HEK293 (cell line): ENCODE measurements around the gene EXOC3.

ENCODE experiments used
- CTCF ChIA-PET: fragments of 350-600 bp; formaldehyde crosslinking; extraction: SDS; loops from one replicate; lab custom pipeline; 2021; ENCODE audit warnings: antibody characterized with exemption; lab: Yijun Ruan, JAX
- POLR2A ChIA-PET: fragments of 300-600 bp; formaldehyde crosslinking; extraction: SDS; loops from one replicate; lab custom pipeline; 2020; ENCODE audit warnings: antibody characterized with exemption, inconsistent platforms; lab: Yijun Ruan, JAX
- H3K27ac ChIP-seq: fragments of 200-500 bp; sonication (Bioruptor generic); 2 replicates; pipeline ENCODE4 v1.5.1; 2014; ENCODE audit warnings: low read depth, low read length, control low read depth, inconsistent platforms; ENCODE audit errors: extremely low read depth
- H3K36me3 ChIP-seq, 2 experiments: fragments of 200-500 bp in 1 of 2; sonication (Bioruptor generic) in 1 of 2; 1 replicate in 1 of 2; 2 replicates in 1 of 2; pipeline ENCODE4 v1.5.1; 2014 to 2017; ENCODE audit warnings: inconsistent platforms in 2 of 2, low read length in 2 of 2; ENCODE audit not compliant: control insufficient read depth in 2 of 2, insufficient read depth in 1 of 2
- H3K4me1 ChIP-seq: fragments of 200-500 bp; sonication (Bioruptor generic); 2 replicates; pipeline ENCODE4 v1.5.1; 2014; ENCODE audit warnings: mild to moderate bottlenecking, low read length, inconsistent platforms; ENCODE audit not compliant: control insufficient read depth, insufficient read depth
- H3K4me3 ChIP-seq: 2 replicates; pipeline ENCODE4 v1.5.1; 2011; ENCODE audit warnings: low read depth, mild to moderate bottlenecking, control low read depth, low read length, moderate library complexity
- H3K9me3 ChIP-seq: fragments of 200-500 bp; sonication (Bioruptor generic); 2 replicates; pipeline ENCODE4 v1.5.1; 2014; ENCODE audit warnings: low read depth, low read length, inconsistent platforms; ENCODE audit not compliant: control insufficient read depth, insufficient read depth
- BCL11A ChIP-seq: fragments of 450-650 bp; formaldehyde crosslinking; IDR thresholded peaks from 2 replicates; pipeline ENCODE4 v1.5.1; 2016; ENCODE audit warnings: low read depth, missing biosample characterization, missing genetic modification characterization
- BCL11B ChIP-seq: fragments of 450-650 bp; formaldehyde crosslinking; IDR thresholded peaks from 2 replicates; pipeline ENCODE4 v1.5.1; 2016; ENCODE audit warnings: low read depth, missing biosample characterization, missing genetic modification characterization
- GLI2 ChIP-seq: fragments of 450-650 bp; formaldehyde crosslinking; IDR thresholded peaks from 2 replicates; pipeline ENCODE4; 2017; ENCODE audit warnings: missing biosample characterization, missing genetic modification characterization, low read depth, borderline replicate concordance
- GLIS1 ChIP-seq: fragments of 450-650 bp; formaldehyde crosslinking; IDR thresholded peaks from 2 replicates; pipeline ENCODE4 v1.5.1; 2016; ENCODE audit warnings: missing biosample characterization, missing genetic modification characterization
- GLIS2 ChIP-seq: fragments of 450-650 bp; formaldehyde crosslinking; IDR thresholded peaks from 2 replicates; pipeline ENCODE4 v1.5.1; 2016; ENCODE audit warnings: missing biosample characterization, missing genetic modification characterization
- REST ChIP-seq: fragments of 450-650 bp; formaldehyde crosslinking; IDR thresholded peaks from 2 replicates; pipeline ENCODE4 v1.5.1; 2016; ENCODE audit warnings: missing biosample characterization, missing genetic modification characterization
- SP2 ChIP-seq: fragments of 450-650 bp; formaldehyde crosslinking; IDR thresholded peaks from 2 replicates; pipeline ENCODE4 v1.5.1; 2016; ENCODE audit warnings: missing biosample characterization, missing genetic modification characterization
- WT1 ChIP-seq: fragments of 450-650 bp; formaldehyde crosslinking; IDR thresholded peaks from 2 replicates; pipeline ENCODE4 v1.5.1; 2016; ENCODE audit warnings: missing biosample characterization, missing genetic modification characterization
- YY2 ChIP-seq: fragments of 450-650 bp; formaldehyde crosslinking; IDR thresholded peaks from 2 replicates; pipeline ENCODE4 v1.5.1; 2016; ENCODE audit warnings: missing biosample characterization, missing genetic modification characterization
- ZBTB48 ChIP-seq: fragments of 450-650 bp; formaldehyde crosslinking; IDR thresholded peaks from 2 replicates; pipeline ENCODE4 v1.5.1; 2016; ENCODE audit warnings: missing biosample characterization, missing genetic modification characterization
- ZNF148 ChIP-seq: fragments of 450-650 bp; formaldehyde crosslinking; IDR thresholded peaks from 2 replicates; pipeline ENCODE4 v1.5.0; 2017; ENCODE audit warnings: missing biosample characterization, missing genetic modification characterization, borderline replicate concordance
- ZNF2 ChIP-seq: fragments of 450-650 bp; formaldehyde crosslinking; IDR thresholded peaks from 2 replicates; pipeline ENCODE4 v1.5.1; 2016; ENCODE audit warnings: missing biosample characterization, missing genetic modification characterization
- ZNF214 ChIP-seq: fragments of 450-650 bp; formaldehyde crosslinking; IDR thresholded peaks from 2 replicates; pipeline ENCODE4 v1.5.1; 2017; ENCODE audit warnings: missing biosample characterization, mild to moderate bottlenecking, missing genetic modification characterization, borderline replicate concordance
- ZNF391 ChIP-seq: fragments of 450-650 bp; formaldehyde crosslinking; IDR thresholded peaks from 2 replicates; pipeline ENCODE4 v1.5.1; 2016; ENCODE audit warnings: low read depth, missing biosample characterization, missing genetic modification characterization, borderline replicate concordance
- ZNF530 ChIP-seq: fragments of 450-650 bp; formaldehyde crosslinking; IDR thresholded peaks from 2 replicates; pipeline ENCODE4 v1.5.1; 2016; ENCODE audit warnings: low read depth, missing biosample characterization, missing genetic modification characterization
- ZNF629 ChIP-seq: fragments of 450-650 bp; formaldehyde crosslinking; IDR thresholded peaks from 2 replicates; pipeline ENCODE4 v1.5.1; 2017; ENCODE audit warnings: missing biosample characterization, missing genetic modification characterization
- ZXDB ChIP-seq: fragments of 450-650 bp; formaldehyde crosslinking; IDR thresholded peaks from 2 replicates; pipeline ENCODE4 v1.5.1; 2016; ENCODE audit warnings: missing biosample characterization, missing genetic modification characterization
- TF ChIP-seq, protein P1 (sequence below): fragments of 450-650 bp; formaldehyde crosslinking; IDR thresholded peaks from 2 replicates; pipeline ENCODE4 v1.5.1; 2017; ENCODE audit warnings: missing biosample characterization, missing genetic modification characterization
- TF ChIP-seq, protein P2 (sequence below): sonication (generic); formaldehyde crosslinking; IDR thresholded peaks from 2 replicates; pipeline ENCODE4 v1.8.1; 2022; ENCODE audit warnings: mild to moderate bottlenecking, moderate library complexity, missing genetic modification reagents
- TF ChIP-seq, protein P3 (sequence below): fragments of 450-650 bp; formaldehyde crosslinking; conservative IDR thresholded peaks from 2 replicates; pipeline ENCODE4 v1.5.1; 2016; ENCODE audit warnings: low read depth, missing biosample characterization, missing genetic modification characterization

EXOC3 gene

GRCh38 chr5:442335-443238 lies at the start of gene EXOC3:
Gene EXOC3 (plus strand): TSS chr5:443176. CDS start chr5:446206, 3,030 bp downstream.
- ChIA-PET CTCF (interaction anchor here (0.7 kb wide), 1 partner anchor 10 kb away, joined by 3 read pairs; no protein-coding TSS in a partner anchor), POLR2A (interaction anchor here (0.6 to 1.5 kb wide), 6 partner anchors 11 to 452 kb away, joined by 3 to 5 read pairs (median 3); no protein-coding TSS in a partner anchor)
- Histone ChIP-seq H3K4me1 (peaks cover 10% of the 10 kb centered on the region), H3K4me3 (peak within 1 kb of the TSS; percentile 64), H3K9me3 (no peaks in the 10 kb centered on the region), H3K27ac (peak within 1 kb of the TSS; percentile 81), H3K36me3 (peaks cover 3 to 24% of the 10 kb centered on the region in 2 experiments; a peak in 2 of 3 replicates)
- TF ChIP-seq, protein P1, sequence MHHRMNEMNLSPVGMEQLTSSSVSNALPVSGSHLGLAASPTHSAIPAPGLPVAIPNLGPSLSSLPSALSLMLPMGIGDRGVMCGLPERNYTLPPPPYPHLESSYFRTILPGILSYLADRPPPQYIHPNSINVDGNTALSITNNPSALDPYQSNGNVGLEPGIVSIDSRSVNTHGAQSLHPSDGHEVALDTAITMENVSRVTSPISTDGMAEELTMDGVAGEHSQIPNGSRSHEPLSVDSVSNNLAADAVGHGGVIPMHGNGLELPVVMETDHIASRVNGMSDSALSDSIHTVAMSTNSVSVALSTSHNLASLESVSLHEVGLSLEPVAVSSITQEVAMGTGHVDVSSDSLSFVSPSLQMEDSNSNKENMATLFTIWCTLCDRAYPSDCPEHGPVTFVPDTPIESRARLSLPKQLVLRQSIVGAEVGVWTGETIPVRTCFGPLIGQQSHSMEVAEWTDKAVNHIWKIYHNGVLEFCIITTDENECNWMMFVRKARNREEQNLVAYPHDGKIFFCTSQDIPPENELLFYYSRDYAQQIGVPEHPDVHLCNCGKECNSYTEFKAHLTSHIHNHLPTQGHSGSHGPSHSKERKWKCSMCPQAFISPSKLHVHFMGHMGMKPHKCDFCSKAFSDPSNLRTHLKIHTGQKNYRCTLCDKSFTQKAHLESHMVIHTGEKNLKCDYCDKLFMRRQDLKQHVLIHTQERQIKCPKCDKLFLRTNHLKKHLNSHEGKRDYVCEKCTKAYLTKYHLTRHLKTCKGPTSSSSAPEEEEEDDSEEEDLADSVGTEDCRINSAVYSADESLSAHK (tag by site-specific recombination) = no peak
- TF ChIP-seq BCL11A (tag by site-specific recombination) (no peak), ZNF214 (tag by site-specific recombination) (no peak), ZNF629 (tag by site-specific recombination) (peak; percentile 53; the same call in 1 of the 2 replicates), ZNF530 (no peak), YY2 (tag by site-specific recombination) (peak; percentile 63; the same call in 1 of the 2 replicates), WT1 (0 out of 2 replicates have a peak, but pooled peaks have one; percentile 19), BCL11B (peak; percentile 66; the same call in 1 of the 2 replicates), ZXDB (peak; percentile 73), GLIS2 (tag by site-specific recombination) (peak; percentile 87), ZNF391 (tag by site-specific recombination) (peak; percentile 72; the same call in 1 of the 2 replicates), ZBTB48 (tag by site-specific recombination) (peak; percentile 58; the same call in 1 of the 2 replicates), GLIS1 (tag by site-specific recombination) (peak; percentile 62), ZNF148 (tag by site-specific recombination) (no peak), SP2 (tag by site-specific recombination) (peak; percentile 90), ZNF2 (tag by site-specific recombination) (peak; percentile 76; the same call in 1 of the 2 replicates), GLI2 (no peak), REST (tag by site-specific recombination) (peak; percentile 45; the same call in 1 of the 2 replicates)
- TF ChIP-seq, protein P2, sequence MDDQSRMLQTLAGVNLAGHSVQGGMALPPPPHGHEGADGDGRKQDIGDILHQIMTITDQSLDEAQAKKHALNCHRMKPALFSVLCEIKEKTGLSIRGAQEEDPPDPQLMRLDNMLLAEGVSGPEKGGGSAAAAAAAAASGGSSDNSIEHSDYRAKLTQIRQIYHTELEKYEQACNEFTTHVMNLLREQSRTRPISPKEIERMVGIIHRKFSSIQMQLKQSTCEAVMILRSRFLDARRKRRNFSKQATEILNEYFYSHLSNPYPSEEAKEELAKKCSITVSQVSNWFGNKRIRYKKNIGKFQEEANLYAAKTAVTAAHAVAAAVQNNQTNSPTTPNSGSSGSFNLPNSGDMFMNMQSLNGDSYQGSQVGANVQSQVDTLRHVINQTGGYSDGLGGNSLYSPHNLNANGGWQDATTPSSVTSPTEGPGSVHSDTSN (CRISPR knock-in tag) = peak; percentile 28; the same call in 1 of the 2 replicates
- TF ChIP-seq, protein P3, sequence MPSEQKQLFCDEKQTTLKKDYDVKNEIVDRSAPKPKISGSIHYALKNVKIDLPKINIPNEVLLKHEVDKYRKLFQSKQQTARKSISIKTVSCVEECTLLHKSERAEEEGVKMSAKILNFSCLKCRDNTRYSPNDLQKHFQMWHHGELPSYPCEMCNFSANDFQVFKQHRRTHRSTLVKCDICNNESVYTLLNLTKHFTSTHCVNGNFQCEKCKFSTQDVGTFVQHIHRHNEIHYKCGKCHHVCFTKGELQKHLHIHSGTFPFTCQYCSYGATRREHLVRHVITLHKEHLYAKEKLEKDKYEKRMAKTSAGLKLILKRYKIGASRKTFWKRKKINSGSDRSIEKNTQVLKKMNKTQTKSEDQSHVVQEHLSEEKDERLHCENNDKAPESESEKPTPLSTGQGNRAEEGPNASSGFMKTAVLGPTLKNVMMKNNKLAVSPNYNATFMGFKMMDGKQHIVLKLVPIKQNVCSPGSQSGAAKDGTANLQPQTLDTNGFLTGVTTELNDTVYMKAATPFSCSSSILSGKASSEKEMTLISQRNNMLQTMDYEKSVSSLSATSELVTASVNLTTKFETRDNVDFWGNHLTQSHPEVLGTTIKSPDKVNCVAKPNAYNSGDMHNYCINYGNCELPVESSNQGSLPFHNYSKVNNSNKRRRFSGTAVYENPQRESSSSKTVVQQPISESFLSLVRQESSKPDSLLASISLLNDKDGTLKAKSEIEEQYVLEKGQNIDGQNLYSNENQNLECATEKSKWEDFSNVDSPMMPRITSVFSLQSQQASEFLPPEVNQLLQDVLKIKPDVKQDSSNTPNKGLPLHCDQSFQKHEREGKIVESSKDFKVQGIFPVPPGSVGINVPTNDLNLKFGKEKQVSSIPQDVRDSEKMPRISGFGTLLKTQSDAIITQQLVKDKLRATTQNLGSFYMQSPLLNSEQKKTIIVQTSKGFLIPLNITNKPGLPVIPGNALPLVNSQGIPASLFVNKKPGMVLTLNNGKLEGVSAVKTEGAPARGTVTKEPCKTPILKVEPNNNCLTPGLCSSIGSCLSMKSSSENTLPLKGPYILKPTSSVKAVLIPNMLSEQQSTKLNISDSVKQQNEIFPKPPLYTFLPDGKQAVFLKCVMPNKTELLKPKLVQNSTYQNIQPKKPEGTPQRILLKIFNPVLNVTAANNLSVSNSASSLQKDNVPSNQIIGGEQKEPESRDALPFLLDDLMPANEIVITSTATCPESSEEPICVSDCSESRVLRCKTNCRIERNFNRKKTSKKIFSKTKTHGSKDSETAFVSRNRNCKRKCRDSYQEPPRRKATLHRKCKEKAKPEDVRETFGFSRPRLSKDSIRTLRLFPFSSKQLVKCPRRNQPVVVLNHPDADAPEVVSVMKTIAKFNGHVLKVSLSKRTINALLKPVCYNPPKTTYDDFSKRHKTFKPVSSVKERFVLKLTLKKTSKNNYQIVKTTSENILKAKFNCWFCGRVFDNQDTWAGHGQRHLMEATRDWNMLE (tag by site-specific recombination) = peak; percentile 62
